Rectal smooth muscle tissue (tissue), 1 donor: ENCODE results near the gene UAP1L1.
A peak's percentile ranks its signal among the peaks of the same experiment; 100 is the strongest.

ENCODE experiments used
- H3K27ac ChIP-seq: one replicate; pipeline ENCODE4 v1.7.0; 2013; ENCODE audit warnings: low read depth, low read length, inconsistent platforms
- H3K27me3 ChIP-seq: one replicate; pipeline ENCODE4 v1.7.0; 2013; ENCODE audit warnings: low read length; ENCODE audit not compliant: control insufficient read depth, insufficient read depth
- H3K36me3 ChIP-seq: one replicate; pipeline ENCODE4 v1.7.0; 2013; ENCODE audit warnings: low read length; ENCODE audit not compliant: control insufficient read depth, insufficient read depth
- H3K4me1 ChIP-seq: one replicate; pipeline ENCODE4 v1.7.0; 2013; ENCODE audit warnings: low read length; ENCODE audit not compliant: control insufficient read depth, insufficient read depth
- H3K4me3 ChIP-seq: one replicate; pipeline ENCODE4 v1.7.0; 2013; ENCODE audit warnings: low read length
- H3K9ac ChIP-seq: one replicate; pipeline ENCODE4 v1.7.0; 2013; ENCODE audit warnings: low read length

The UAP1L1 gene

DNA sequence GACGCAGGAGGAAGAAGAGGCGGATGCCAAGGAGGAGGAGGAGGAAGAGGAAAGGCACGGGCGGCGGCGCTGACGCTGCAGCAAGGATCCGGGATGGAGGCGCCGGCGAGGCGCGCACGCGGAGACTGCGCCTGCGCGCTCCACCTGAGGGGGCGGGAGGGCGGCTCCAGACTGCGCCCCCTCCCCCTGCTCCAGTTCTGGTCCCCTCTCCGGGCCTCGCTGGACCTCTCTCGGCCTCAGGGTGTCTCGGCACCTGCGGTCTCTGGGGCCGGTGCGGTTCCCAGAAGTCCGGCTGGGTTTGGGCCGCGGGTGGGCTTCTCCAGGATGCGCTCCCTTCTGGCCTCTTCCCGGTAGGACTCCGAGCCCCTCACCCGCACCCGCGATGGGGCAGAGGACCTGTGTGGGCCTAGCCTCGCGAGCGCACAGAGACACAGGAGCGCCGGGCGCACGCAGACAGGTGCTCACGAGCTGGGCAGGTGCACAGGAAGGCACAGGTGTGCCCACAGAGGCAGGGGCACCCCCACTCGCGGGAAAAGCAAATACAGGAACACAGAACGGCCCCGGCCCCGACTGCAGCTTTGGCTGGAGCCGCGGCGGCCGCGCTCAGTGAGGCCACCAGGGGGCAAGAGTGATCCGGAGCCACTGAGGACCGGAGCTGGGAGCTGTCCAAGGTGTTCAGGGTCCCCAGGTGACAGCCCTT, 31.1 kb upstream of the UAP1L1 start, which contains the start of gene NPDC1:
Gene NPDC1, minus strand, starts transcription at position 90 of the 700 bp plus-strand sequence. CDS start 188 bp downstream, outside the sequence.
- Histone ChIP-seq H3K36me3 (no peaks in the 10 kb centered on the region), H3K27ac (no peak within 1 kb of the TSS), H3K4me1 (peaks cover 17% of the 10 kb centered on the region)

DNA sequence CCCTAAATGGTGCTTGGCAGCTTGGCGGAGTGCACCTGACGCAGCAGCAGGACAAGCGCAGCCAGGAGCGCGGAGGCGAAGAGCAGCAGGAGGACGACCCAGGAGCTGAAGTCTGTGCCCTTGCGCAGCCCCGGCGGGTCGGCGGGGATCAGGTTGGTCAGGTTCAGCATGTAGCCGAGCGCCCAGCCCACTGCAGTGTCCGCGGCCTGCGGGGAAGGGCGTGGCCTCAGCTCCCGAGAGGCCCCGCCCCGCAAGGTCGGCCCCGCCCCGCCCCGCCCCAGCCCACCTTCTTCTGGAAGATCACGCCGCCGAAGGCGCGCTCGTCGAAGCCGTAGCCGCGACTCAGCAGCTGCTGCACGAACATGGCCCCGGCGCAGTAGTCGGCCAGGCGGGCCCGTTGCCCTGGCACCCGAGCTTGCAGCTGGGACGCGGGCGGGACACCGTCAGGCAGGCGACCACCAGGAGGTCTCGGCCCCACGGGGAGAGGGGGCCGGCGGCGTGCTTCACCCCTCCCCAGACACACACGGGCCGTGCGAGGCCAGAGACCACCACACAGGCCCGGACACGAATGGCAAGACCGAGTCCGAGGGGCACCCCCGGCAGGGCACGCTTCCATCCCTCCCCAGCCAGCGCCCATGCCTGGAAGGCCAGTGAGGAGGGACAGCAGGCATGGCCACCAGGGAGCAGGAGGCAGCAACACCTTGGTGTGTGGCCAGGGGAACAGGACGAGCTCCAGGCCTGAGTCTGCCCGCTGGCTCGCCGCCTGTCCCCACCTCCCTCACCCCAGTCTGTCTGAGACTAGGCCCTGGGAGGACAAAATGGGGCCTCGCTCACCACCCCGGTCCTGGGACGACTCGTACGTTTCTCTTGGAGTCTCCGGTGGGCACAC, 28.4 kb upstream of the UAP1L1 start:
- Histone ChIP-seq H3K27ac (no peak overlapping the region), H3K27me3 (peaks cover 28% of the 10 kb centered on the region), H3K4me1 (peaks cover 17% of the 10 kb centered on the region), H3K4me3 (no peak overlapping the region), H3K36me3 (no peaks in the 10 kb centered on the region), H3K9ac (no peak overlapping the region)

More for the DNA sequence above, 31.1 kb upstream of the UAP1L1 start, which contains the start of gene NPDC1:
- Histone ChIP-seq H3K4me3 (peak within 1 kb of the TSS; percentile 68), H3K9ac (peak within 1 kb of the TSS; percentile 16), H3K27me3 (peaks cover 25% of the 10 kb centered on the region)

DNA sequence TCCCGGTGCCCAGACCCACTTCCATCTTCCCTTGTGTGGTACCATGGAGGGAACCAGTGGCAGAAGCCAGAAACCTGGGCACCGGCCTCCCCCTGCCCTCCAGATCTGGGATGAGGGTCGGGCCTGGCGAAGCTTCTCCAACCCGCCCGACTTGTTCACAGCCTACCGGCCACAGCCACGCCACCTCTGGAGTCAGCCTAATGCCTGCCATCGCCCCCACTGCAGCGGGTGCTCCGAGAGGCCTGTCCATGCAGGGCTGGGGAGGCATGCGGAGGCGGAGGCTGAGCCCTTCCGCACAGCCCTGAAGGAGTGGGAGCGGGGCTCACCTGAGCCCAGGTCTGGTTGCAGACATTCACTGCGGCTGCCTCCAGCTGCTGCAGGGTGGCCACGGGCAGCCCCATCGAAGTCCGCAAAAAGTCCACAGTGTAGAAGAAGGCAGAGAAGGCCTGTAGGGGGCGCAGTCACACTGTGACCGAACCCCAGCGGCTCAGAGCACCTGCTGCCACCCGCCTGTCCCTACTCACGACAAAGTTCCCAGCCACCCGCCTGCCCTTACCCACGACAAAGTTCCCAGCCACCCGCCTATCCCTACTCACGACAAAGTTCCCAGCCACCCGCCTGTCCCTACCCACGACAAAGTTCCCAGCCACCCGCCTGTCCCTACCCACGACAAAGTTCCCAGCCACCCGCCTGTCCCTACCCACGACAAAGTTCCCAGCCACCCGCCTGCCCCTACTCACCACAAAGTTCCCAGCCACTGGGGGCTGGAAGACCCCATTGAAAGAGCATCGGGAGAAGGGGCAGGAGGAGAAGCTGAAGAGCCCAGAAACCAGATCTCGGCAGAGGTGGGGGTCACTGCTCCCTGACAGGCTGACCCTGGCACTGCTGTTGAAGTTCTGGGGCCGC, 27.5 kb upstream of the UAP1L1 start:
- Histone ChIP-seq H3K36me3 (no peaks in the 10 kb centered on the region), H3K9ac (no peak overlapping the region), H3K4me3 (no peak overlapping the region), H3K27me3 (peaks cover 28% of the 10 kb centered on the region), H3K27ac (no peak overlapping the region), H3K4me1 (peaks cover 12% of the 10 kb centered on the region)

DNA sequence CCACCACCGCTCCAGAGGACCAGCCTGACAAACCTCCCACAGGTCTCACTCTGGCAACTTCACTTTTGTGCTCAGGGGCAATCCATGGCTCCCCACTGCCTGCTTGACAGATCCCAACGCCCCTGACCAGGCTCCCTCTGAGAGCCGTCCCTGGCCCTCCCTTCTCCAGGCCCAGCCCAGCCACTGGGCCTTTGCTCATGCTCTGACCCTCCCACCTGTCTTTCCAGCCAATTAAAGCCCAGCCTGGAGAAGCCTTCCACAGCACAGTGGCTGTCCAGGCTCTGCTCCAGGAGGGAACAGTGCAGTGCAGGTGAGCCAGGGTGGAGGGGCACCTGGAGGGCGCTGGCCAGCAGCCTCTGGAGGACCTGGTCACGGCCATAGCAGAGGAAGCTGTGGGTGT, 26.7 kb upstream of the UAP1L1 start:
- peaks cover 25% of the 10 kb centered on the region for H3K27me3 ChIP-seq

DNA sequence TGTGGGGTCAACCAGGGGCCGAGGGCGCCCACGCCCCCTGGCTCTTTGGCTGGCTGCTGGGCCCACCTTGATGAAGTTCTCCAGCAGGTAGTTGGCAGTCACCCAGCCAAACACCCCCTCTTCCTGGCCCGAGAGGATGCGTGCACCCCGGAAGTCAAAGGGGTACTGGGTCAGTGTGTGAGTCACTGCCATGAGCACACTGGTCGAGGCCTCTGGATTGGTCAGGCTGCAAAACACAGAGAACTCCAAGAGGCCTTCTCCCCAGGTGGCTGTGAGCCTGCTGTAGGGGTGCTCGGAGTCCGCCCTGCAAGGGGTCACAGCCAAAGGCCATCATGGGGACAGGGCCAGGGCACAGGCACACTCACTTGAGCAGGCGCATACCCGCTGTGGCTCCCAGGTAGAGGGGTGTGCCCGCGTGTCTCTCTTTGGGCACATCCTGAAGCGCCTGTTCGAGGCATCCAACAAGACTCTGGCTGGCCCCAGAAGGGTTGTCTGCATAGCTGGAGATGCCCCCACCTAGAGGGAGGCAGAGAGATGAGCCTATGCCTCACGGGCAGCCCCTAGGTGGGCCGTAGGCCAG, 26.1 kb upstream of the UAP1L1 start:
- no peak overlapping the region for H3K4me3 ChIP-seq
- no peak overlapping the region for H3K9ac ChIP-seq
- peaks cover 25% of the 10 kb centered on the region for H3K27me3 ChIP-seq
- H3K36me3 ChIP-seq, result no peaks in the 10 kb centered on the region
- H3K4me1 ChIP-seq, result peaks cover 17% of the 10 kb centered on the region
- no peak overlapping the region for H3K27ac ChIP-seq

More for the DNA sequence above, 26.7 kb upstream of the UAP1L1 start:
- no peak overlapping the region for H3K9ac ChIP-seq
- no peak overlapping the region for H3K27ac ChIP-seq
- no peak overlapping the region for H3K4me3 ChIP-seq
- no peaks in the 10 kb centered on the region for H3K36me3 ChIP-seq
- peaks cover 14% of the 10 kb centered on the region for H3K4me1 ChIP-seq

DNA sequence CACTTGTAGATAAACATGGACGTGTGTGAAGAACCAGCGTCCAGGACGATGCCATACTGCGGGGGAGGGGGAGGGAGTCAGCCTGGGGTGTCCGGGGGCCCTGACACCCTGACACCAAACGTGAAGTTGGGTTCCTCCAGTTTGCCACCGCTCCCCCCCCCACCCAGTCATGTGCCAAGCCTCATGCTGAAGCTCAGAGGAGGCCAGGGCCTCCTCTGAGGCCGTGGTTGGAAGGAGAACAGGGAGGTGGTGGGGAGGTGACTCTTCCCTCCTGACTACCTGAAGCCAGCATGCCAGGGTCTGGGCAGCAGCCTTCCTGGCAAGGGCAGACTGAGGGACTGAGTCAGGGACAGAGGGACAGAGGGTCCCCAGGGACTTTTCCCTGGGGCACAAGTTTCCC, 25.0 kb upstream of the UAP1L1 start:
- Histone ChIP-seq H3K9ac (no peak overlapping the region), H3K4me1 (peaks cover 15% of the 10 kb centered on the region), H3K4me3 (no peak overlapping the region), H3K27me3 (peaks cover 21% of the 10 kb centered on the region), H3K36me3 (no peaks in the 10 kb centered on the region), H3K27ac (no peak overlapping the region)

DNA sequence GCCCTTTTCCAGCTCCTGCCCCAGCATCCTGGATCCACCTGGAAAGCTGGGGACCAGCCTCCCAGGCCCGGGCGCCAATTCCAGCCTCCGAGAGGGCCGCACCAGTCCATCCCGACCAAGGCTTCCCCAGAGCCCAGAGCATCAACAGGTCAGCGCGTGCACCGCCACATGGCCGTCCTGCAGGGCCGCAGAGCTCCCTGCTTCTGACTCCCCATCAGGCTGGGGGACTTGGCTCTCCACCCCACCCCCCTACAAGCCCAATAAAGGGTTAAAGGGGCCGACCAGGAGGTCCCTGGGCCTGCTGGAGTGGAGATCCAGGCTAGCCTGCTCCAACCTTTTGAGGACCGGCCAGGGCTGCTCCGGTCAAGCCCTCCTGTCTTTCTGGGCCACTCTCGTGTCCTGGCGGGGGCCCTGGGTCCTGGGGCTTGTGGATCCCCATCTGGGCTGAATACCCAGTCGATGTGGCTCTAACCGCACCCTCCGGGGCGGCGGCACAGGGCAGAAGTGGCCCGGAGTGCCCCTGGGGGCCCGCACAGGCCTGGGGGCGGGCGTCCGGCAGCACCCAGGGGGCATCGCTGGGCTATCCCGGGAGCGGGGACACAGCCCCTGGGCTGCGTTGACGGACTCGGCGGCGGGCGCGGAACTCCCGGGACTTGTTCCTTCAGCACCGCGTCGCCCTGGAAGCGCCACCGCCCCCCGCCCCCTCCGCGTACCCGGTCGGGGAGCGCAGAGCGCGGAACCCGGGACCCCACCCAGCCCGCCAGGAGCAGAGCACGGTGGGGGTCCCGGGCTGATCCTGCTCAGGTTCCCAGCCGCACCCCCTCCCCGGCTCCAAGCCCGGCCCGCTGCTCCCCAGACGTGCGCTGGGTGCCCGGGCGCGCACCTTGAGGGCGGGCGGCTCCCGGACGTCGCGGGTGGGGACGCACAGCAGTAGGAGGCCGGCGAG, 24.0 kb upstream of the UAP1L1 start:
- H3K27me3 ChIP-seq, result peaks cover 12% of the 10 kb centered on the region
- no peak overlapping the region for H3K9ac ChIP-seq
- peak overlapping the region; percentile 32 for H3K4me3 ChIP-seq
- peaks cover 15% of the 10 kb centered on the region for H3K4me1 ChIP-seq
- no peaks in the 10 kb centered on the region for H3K36me3 ChIP-seq
- no peak overlapping the region for H3K27ac ChIP-seq

DNA sequence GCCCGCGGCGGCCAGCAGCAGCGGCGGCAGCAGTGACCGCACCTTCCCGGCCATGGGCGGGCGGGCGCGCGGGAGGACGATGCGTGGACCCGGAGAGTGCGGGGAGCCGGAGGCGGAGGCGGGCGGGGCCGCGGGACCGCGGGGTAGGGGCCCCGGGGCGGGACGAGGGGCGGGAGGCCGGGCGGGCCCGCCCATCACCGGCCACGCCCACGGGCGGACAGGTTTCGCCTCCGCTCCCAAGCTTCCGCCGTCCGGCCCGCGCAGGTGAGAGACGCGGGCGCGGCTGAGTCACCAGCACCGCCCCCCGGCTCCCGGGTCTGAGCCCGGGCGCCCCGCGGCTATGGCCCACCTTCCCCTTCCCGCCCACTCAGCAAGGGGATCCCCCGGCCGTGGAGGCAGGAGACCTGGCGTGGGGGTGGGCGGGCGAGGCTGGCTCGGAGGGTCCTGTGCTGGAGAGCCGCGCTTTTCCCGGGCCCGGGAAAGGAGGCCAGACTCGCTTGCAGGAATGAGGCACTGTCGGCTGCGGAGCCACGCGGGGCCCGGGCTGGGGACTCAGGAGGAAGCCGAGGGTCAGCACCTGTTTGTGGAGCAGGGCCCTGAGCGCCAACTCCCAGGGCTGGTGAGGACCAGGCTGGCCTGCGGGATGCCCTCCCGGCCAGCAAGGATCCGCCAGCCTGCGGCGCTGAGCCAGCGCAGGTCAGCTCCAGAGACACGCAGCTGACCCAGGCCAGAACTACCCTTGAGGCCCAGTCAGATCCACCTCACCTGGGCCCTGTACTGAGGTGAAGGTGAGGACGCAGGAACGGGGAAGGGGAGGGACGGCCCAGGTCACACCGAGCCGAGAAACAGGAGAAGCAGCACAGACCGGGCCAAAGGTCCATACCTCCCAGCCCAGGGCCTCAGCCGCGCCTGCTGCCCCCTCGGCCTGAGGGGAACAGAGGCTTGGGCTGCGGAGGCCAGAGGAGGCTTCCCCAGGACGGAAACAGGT, 23.1 kb upstream of the UAP1L1 start, which contains the start of gene ENTPD2:
Gene ENTPD2, minus strand, starts transcription at position 118 of the 988 bp plus-strand sequence. Its CDS starts 64 bp downstream, at position 54.
- peaks cover 13% of the 10 kb centered on the region for H3K4me1 ChIP-seq
- H3K36me3 ChIP-seq, result no peaks in the 10 kb centered on the region
- peak within 1 kb of the TSS; percentile 32 for H3K4me3 ChIP-seq
- no peak within 1 kb of the TSS for H3K9ac ChIP-seq
- H3K27ac ChIP-seq, result peak within 1 kb of the TSS; percentile 40
- peaks cover 8% of the 10 kb centered on the region for H3K27me3 ChIP-seq

DNA sequence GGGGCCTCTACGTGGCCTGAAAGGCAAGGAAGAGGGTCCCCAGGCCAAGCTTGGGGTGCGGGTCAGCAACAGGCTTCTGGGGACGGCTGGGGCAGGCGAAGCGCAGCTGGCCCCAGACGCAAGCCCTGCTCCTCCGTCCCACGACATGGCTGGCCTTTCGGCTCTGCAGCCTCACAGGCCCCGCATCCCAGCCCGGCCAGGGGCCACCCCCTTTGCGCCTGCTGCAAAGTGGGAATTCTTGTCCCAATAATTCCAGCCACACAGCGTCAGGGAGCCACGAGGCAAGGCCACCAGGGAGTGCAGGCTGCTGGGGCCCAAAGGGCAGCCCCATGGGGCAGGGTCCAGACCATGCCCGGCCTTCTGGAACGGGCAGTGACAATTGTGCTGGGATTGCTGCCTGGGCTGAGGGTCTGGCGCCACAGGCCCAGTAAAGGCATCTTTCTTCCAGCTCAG, 22.4 kb upstream of the UAP1L1 start:
- no peaks in the 10 kb centered on the region for H3K36me3 ChIP-seq
- peaks cover 3% of the 10 kb centered on the region for H3K27me3 ChIP-seq
- no peak overlapping the region for H3K9ac ChIP-seq
- peak overlapping the region; percentile 40 for H3K27ac ChIP-seq
- peaks cover 13% of the 10 kb centered on the region for H3K4me1 ChIP-seq
- peak overlapping the region; percentile 9 for H3K4me3 ChIP-seq
